NCI-H69 (cell line): ENCODE results near the gene VDAC1.
"Not testable (repeated sequence)": the region's sequence is repeated elsewhere in the genome, so short reads cannot be mapped to it uniquely, and the experiment has no call there.

Experiments
- DNase-seq: peaks from one replicate; lab custom pipeline; 2025; lab: John Stamatoyannopoulos, UW

The VDAC1 gene, protein sequence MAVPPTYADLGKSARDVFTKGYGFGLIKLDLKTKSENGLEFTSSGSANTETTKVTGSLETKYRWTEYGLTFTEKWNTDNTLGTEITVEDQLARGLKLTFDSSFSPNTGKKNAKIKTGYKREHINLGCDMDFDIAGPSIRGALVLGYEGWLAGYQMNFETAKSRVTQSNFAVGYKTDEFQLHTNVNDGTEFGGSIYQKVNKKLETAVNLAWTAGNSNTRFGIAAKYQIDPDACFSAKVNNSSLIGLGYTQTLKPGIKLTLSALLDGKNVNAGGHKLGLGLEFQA

DNA sequence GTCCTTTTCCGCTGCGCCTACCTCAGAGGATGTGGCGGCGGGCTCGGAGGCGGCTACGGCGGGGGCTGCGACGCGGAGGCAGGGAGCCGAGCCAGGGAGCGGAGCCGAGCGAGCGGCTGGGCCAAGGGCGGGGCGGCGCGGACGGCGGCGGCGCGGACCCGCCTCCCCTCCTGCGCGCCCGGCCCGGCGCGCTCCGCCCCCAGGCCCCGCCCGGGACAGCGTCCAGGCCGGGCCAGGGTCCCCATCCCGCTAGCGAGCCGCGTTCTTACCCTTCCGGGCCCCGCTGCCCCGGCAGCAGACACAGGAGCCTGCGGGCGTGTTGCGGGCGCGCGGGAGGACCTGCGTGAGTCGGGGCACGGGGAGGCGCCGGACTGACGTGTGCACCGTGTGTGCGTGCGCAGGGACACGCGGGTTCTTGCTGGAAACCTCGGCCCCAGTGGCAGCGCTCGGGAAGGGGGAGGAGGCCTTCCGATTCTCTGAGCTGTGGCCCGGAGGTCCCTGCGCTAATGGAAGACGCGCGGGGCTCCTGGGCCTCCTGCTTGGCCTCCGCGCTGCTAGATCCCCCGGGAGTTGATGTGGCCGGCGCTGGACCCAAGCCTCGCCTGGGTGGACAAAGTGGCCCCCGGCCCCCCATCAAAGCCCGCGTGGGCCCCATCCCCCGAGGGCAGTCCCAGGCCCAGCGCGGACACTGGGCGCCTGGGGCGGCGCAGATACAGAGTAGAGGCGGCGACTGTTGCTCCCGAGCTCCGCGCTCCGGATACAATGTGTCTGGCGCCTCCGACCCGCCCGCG lies at the start of gene VDAC1:
TSS of gene VDAC1 (minus strand) at position 350 of the 791 bp plus-strand sequence. CDS start 11,963 bp downstream, outside the sequence.
- DNase-seq = peak; percentile 92

DNA sequence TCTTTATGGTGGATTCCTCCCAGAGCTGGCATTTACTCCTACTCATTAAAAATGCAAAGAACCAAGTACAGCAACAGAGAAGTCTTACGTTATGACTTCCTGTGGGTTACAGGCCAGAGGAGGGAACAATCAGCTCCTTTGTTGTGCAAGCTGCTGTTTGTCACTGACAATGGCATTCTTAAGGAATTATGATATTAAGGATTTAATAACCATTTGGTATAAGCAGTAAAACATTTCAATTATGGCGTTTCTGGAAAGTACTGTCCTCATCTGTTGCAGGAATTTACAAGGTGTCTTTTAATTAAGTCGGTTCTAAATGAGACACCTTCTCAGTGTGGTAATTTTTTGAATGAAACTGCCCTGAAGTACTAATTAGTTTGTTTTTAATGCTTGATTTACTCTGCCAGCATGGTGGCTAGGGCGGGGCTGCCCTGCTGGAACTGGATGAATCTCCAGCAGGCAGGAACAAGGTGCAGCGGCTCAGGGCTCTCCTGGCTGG lies 49.1 kb upstream of the VDAC1 start:
- peak; percentile 93 for DNase-seq

DNA sequence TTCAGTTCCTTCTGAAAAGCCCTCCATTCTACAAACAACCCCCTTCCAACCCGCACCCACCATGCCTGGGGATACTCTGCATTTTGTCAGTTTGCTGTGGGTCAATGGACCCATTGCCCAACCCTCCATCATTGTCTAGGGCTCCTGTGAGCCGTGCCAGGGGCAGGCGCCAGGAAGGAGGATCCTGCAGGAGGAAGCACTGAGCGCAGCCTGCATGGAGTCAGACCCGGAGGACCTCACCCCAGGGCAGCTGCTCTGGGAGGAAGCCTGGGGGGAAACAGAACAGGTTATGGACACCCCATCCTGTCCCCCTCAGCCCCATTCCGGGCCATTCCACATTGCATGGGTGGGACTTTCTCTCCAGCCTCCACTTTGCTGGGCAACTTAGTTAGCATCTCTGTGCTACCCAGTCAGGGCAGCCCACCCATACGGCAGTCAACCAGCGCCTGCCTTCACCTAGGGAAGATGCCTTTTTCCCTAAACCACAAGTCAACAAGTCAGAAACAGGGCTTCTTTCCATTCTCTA lies 48.6 kb upstream of the VDAC1 start:
- peak; percentile 70 for DNase-seq

DNA sequence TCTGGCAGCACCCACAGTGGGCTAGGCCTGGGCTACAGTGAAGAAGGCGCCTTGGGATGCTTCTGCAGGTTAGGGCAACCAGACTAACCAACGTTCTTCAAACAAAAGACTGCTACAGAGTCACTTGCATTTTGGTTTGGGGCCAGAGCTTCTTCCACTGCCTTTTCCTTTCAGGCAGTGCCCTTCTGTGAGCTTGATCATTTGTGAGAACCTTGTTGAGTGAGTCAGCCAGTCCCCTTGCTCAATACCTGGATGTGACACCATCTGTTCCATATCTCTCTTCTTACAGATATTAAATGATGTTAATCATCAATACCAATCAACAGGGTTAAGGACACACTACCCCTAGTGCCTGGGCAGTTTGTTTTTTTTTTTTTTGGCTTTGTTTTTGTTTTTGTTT lies 46.5 kb upstream of the VDAC1 start:
- DNase-seq = no peak

DNA sequence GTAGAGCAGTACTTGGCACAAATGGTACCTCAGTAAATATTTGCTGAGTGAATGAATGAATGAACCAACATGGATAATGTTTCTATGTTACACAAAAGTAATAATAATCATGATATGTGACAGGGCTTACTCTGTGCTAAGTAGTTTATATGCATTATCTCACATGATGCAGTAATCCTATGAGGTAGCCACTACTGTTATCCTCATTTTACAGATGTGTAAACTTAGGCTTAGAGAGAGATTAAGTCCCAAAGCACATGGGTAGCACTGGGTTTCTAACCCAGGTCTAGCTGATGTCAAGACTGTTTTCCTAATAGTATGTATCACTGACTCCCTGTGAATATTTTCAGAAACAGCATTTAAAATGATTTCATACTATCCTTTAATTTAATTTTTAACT lies 44.1 kb upstream of the VDAC1 start:
- no peak for DNase-seq

DNA sequence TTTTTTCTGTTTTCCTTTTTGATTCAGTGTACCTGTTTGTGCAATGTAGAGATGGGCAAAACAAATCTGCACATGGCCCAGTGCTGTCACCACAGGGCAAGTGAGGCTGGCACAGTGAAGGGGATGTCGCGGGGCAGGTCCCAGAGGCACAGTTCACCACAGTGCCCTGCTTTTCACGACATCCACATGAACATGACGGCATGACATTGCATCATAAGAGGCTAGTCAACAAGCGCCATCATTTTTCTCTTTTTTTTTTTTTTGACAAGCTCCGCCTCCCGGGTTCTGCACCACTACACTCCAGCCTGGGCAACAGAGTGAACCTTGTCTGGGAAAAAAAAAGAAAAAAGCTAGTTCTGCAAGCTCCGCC lies 42.9 kb upstream of the VDAC1 start:
- no peak for DNase-seq

DNA sequence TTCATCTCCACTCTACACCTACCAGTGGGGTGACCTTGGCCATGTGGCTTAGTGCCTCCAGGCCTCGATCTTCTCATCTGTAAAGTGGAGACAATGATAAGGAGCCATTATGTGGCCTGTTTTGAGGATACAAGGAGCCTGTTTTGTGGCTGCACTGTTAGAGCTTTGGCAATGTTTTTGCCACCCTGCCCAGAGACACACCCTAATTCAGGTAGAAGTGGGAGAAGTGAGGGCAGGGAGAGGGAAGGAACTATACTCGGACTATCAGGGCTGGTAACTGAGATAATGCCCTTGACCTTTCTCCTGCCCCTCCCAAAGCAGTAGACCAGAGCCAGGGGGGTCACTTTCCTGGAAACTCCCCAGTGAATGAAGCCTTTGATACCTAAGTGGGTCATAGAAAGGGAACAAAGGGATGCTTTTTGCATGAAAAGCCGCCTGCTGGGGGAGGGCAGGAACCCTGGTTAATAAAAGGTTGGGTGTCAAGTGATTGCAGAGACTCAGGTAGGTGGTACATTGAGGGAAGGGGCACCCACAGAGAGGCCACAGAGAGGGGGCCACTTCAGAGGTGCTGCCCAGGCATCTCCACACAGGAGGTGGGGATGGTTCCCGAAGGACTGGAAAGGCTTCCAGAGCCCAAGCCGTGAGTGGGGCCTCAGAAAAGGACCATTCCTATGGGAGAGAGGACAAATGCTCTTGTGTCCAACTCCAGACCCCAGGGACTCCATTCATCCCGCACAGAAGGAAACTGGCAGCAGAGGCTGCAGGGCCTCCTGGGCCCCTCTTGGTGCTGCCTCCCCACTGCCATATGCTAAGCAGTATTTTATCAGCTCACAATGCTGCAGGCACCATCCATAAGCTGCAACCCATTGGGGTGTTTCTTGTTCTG lies 42.3 kb upstream of the VDAC1 start:
- DNase-seq = peak; percentile 44

DNA sequence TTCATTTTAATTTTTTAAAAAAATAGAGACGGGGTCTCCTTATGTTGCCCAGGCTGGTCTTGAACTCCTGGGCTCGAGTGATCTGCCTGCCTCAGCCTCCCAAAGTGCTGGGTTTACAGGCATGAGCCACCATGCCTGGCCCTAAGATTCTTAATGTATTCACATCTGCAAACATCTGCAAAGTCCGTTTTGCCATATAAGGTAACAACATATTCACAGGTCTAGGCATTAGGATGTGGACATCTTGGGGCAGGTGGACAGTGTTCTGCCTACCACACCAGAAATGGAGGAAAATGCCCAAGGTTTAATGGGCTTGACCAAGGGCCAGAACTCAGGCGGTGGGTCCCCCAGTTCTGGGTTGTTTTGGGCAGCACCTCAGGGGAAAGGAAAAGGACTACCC lies 41.6 kb upstream of the VDAC1 start:
- DNase-seq = no peak

DNA sequence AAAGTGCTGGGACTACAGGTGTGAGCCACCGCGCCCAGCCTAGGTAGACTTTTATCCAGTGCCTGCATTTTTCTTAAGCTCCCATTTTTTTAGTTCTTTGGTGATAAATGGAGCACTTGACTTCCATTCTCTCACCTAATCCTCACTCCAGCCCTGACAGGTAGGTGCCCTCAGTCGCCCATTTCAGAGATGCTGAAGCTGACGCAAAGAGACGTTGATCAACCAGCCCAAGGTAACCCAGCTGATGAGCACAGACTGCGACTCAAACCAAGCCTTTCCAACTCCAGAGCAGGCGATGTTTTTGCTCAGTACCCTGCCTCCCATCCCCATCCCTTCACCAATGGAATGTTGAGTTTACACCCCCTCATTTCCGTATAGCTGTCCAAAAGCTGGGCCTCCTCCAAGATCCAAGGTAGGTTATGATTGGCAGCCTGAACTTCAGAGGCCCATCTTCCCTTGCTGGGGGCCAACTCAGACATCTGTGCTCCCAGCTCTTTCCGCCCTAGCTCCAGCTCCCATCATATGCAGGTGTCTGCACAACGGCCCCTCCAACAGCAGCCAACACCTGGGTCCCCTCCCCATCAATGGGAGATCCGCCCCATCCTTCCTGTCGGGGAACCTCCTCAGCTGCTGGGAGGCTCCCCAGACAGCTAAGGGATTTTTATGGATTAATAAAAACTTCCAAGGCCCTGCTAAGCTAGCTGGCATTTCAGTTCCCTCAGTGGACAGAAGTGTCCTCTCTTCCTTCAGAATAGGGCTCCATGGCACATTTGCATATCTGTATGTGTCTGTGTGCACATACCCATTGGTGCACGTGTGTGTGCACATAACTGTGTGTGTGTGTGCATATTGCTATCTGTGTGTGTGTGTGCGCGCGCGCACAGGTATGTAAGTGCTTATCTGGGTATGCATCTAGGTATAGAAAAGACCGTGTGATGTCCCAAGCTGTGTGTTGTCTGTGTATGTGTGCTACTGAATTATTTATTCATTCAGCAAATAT lies 39.3 kb upstream of the VDAC1 start:
- no peak for DNase-seq

DNA sequence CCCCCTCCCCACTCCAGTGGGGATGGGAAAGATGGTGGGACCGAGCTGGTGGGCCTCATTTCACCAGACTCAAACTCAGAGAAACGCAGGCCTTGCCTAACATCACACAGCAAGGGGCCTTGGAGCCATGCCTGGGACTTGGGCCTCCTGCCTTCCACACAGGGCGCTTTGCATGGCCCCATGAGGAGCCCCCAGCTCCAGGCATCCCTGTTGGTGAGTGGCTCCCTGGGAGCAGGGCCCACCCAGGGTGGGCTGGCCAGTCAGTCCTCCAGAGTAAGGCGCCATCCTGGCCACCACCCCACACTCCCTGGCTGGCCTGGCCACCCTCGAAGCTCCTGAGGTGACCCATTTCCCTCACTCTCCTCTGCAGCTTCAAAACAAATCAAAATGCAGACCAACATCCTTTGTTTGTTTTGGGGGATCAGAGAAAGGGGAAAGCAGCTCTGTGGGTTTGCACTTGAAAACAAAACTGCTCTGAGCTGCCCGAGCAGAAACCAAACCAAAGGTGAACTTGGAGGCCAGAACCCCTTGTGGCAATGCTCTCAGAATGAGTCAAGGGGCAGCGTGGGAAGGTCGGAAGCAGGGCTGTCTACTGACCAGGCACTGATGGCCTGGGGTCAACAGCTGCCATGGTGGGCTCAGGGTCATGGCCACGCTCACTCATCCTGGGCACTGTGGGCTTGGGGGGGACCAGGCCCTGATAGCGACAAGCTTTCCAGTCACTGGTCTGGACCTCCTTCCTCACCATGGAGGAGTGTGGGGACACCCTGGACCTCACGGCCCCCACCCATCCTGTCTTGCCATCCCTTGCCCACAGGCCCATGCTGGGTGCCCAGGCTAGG lies 37.0 kb upstream of the VDAC1 start:
- DNase-seq = no peak

DNA sequence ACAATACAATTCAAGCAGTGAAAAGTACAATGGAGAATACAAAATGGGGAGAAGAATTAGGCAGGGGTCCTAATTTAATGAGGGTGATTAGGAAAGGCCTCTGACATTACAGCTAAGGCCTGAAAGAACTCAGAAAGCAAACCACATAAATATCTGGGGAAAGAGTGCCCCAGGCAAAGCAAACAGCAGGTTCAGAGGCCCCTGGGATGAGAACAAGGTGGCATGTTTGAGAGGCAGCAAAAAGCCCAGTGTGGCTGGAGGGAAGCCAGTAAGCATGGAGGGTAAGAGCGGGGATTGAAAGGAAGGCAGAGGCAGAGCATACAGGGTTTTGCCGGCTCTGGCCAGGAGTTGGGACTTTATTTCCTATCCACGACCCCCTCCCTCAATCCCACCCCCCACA lies 33.4 kb upstream of the VDAC1 start:
- peak; percentile 94 for DNase-seq

DNA sequence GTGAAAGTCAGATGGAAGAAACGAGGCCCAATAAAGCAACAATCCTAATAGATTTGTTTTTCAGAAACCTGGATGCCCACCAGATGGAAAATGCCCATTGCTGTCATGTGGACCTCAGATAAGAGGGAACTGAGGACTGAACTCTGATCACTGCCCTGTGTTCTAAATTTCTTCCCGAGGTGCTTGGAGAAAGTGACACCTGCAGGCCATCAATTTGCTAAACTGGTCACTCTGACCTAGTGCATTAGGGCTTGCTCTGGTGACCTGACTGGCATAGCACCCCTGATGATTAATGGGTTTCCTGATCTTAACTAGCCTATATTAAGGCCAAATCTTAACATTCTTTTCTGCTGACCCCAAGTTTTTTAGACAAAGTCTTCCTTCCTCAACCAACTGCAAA lies 32.4 kb upstream of the VDAC1 start:
- no peak for DNase-seq

DNA sequence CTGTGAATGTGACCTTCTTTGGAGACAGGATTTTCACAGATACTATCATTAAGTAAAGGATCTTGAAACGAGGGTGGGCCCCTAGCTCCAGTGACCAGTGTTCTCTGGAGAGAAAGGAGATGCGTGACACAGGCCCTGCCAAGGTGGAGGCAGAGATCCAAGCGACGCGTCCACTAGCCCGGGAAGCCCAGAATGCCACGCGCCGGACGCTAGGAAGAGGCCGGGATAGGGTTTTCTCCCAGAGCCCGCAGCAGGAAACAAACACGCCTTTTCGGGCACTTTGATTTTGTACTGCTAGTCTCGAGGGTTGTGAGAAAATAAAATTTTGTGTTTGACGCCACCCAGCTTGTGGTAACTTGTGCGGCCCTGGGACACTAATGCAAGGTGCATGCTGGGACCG lies 29.6 kb upstream of the VDAC1 start:
- DNase-seq = no peak

DNA sequence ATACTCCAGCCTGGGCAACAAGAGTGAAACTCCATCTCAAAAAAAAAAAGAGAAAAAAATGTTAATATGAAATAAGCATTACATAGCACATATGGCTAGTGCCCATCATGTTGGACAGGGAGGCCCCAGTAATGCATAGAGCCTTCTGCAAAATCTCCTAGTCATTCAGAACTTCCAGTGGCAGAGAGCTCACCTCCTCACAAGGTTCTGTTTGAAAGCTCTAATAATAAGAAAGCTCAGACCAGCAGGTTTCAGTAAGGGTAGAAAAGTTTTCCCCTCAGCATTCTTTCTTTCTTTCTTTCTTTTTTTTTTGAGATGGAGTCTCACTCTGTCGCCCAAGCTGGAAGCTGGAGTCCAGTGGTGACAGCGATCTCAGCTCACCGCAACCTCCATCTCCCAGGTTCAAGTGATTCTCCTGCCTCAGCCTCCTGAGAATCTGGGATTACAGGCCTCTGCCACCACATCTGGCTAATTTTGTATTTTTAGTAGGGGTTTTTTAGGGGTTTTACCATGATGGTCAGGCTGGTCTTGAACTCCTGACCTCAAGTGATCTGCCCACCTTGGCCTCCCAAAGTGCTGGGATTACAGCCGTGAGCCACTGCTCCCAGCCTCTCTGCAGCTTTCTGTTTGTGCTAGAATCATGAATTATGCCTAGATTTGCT lies 25.7 kb upstream of the VDAC1 start:
- not testable (repeated sequence) for DNase-seq

DNA sequence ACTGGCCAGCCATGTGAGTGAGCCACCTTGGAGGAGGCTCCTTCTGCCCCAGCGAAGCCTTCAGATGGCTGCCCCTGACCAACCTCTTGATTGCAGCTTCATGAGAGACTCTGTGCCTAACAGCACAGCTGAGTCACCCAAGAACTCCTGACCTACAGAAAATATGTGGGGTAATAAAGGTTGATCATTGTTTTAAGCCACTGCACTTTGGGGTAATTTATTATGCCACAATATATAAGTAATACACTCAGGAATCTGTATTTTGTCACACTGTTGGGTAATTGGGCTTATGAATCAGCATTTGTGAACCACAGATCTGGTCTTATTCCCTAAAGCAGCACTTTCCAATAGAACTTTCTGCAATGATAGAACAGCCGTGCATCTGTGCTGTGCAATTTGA lies 24.4 kb upstream of the VDAC1 start:
- DNase-seq = no peak

DNA sequence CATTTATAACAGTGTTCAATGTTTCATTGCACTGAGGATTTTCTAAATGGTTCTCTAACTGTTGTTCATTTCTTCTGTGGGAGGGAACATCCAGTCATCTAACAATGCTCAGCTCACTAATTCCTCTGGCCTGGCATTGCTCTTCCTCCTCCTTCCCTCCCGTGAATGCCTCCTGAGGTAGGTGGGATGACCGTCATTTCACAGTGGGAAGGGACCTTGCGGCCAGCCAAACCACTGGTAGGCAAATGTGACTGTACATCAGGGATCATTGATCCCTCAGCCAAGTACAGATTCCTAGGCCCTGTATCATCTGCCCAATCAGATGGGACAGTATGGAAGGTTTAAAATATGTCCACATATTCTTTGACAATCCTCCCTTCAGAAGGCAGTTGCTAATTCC lies 23.7 kb upstream of the VDAC1 start:
- no peak for DNase-seq

DNA sequence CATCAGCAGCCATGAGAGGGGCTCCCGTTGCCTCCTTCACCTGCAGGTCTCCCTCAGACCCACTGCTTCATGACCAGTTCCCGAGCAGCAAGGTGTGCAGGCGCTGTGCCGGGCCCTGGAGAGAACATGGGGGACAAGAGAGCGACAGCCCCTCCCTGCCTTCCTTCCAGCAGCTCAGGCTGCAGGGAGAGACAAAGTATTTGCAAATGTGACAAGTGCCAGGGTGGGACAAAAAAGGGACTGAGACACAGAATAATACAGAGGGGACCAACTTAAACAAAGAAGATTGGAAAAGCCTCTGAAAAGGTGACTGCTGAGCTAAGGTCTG lies 22.5 kb upstream of the VDAC1 start:
- DNase-seq = no peak

DNA sequence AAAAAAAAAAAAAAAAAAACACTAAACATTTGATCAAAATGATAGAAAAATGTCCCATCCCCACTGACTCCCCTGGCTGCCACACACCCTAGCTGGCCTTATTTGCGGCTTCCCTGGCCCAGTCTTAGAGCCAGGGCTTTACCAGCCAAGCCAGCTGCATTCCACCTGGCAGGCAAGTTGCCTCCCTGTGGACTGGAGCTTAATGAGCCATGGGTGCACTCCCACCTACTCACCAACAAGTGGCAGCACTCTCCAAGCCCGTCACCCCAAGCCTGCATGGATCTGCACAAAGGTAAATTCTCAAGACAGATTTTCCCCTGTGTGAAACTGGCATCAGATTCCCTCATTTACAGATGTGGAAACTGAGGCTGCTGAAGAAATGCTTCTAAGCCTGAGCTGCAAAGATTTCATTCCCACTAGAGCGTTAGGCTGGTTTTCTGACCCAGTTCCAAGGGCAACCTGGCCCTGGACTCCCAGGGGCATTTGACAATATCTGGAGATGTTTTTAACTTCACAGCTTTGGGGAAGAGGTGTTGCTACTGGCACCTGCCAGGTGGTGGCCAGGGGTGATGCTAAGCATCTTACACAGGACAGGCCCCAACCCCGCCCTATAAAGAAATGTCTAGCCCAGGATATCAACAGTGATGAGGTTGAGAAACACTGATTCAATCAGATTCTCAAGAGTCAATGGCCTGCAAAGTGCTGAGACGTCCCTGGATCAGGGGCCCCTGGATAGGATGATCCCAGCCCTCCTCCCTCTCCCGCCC lies 21.9 kb upstream of the VDAC1 start:
- peak; percentile 90 for DNase-seq

DNA sequence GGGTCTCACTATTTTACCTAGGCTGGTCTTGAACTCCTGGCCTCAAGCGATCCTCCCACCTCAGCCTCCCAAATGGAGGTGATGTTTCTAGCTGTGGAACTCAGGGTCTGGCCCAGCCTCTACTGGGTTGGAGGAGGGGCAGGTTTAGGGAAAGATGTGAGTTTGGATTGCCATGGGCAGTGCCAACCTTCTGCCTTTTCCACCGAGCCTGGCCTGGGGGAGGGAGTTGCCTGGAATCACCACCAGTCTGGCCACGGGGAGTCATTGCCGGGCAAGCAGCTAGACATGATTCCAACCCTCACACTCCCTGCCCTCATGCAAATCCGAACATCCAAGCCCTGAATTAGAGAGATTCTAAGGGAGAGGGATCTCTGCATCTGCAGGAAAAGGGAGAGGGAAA lies 21.0 kb upstream of the VDAC1 start:
- DNase-seq = no peak
